Measurements from ENCODE around the gene PI4K2B. TPM values are rescaled to one million over a fixed set of nuclear protein-coding genes. Genes with fewer than 3 reads are reported as not detected.
"Not testable (repeated sequence)": the region's sequence is repeated elsewhere in the genome, so short reads cannot be mapped to it uniquely, and the experiment has no call there.

The PI4K2B gene
- total RNA-seq, 1 donor from 2014 or later = 13.9 TPM

GRCh38 chr4:25240754-25241210 lies 6.9 kb downstream of the PI4K2B start:
- not testable (repeated sequence) for DNase-seq (ENCODE audit: low read depth)

- DNase-seq (ENCODE audit: low read depth) = not testable (repeated sequence)
Observed at GRCh38 chr4:25242195-25242594, 8.4 kb downstream of the PI4K2B start.

- no peak for DNase-seq (ENCODE audit: low read depth)
Observed at GRCh38 chr4:25245181-25245580, 11.3 kb downstream of the PI4K2B start.

- no peak for DNase-seq (ENCODE audit: low read depth)
Observed at GRCh38 chr4:25246680-25247611, 13.1 kb downstream of the PI4K2B start.

- not testable (repeated sequence) for DNase-seq (ENCODE audit: low read depth)
Observed at GRCh38 chr4:25248875-25249274, 15.0 kb downstream of the PI4K2B start.

GRCh38 chr4:25249494-25249893 lies 15.7 kb downstream of the PI4K2B start:
- DNase-seq (ENCODE audit: low read depth) = not testable (repeated sequence)

- DNase-seq (ENCODE audit: low read depth) = no peak
Observed at GRCh38 chr4:25252230-25253070, 18.6 kb downstream of the PI4K2B start.

- DNase-seq (ENCODE audit: low read depth) = no peak
Observed at GRCh38 chr4:25253071-25253445, 19.2 kb downstream of the PI4K2B start.

GRCh38 chr4:25253786-25254185 lies 20.0 kb downstream of the PI4K2B start:
- not testable (repeated sequence) for DNase-seq (ENCODE audit: low read depth)

GRCh38 chr4:25258980-25259578 lies 25.2 kb downstream of the PI4K2B start:
- peak; percentile 21 for DNase-seq (ENCODE audit: low read depth)

- DNase-seq (ENCODE audit: low read depth) = no peak
Observed at GRCh38 chr4:25271866-25272265, 38.0 kb downstream of the PI4K2B start.

GRCh38 chr4:25280210-25280609 lies 46.4 kb downstream of the PI4K2B start:
- no peak for DNase-seq (ENCODE audit: low read depth)

- DNase-seq (ENCODE audit: low read depth) = no peak
Observed at GRCh38 chr4:25283948-25284347, 50.1 kb downstream of the PI4K2B start.

GRCh38 chr4:25284466-25284865 lies 50.6 kb downstream of the PI4K2B start:
- DNase-seq (ENCODE audit: low read depth) = no peak

- peak; percentile 93 for DNase-seq (ENCODE audit: low read depth)
Observed at GRCh38 chr4:25290490-25291067, 56.7 kb downstream of the PI4K2B start.

GRCh38 chr4:25291158-25291733 lies 57.4 kb downstream of the PI4K2B start:
- no peak for DNase-seq (ENCODE audit: low read depth)

- DNase-seq (ENCODE audit: low read depth) = no peak
Observed at GRCh38 chr4:25297528-25298242, 63.9 kb downstream of the PI4K2B start.

GRCh38 chr4:25299476-25300203 lies 65.8 kb downstream of the PI4K2B start:
- DNase-seq (ENCODE audit: low read depth) = no peak

- DNase-seq (ENCODE audit: low read depth) = no peak
Observed at GRCh38 chr4:25301471-25301870, 67.6 kb downstream of the PI4K2B start.

Data from myocyte (in vitro differentiated cells).